OCI-LY1 (cell line): ENCODE results near the gene MCF2L.

ENCODE experiments used
- H2AFZ ChIP-seq: fragments of 200-600 bp; sonication (generic), shearing (Covaris generic); 2 replicates; pipeline ENCODE4 v1.6.0; 2014; ENCODE audit warnings: antibody characterized with exemption, mild to moderate bottlenecking, low read length
- H3F3A ChIP-seq: fragments of 200-600 bp; sonication (generic), shearing (Covaris generic); 2 replicates; pipeline ENCODE4 v1.6.0; 2014; ENCODE audit warnings: mild to moderate bottlenecking, antibody characterized with exemption, low read length, moderate library complexity; ENCODE audit not compliant: insufficient read depth
- H3K27ac ChIP-seq: fragments of 200-600 bp; sonication (generic); 2 replicates; pipeline ENCODE4 v1.5.1; 2014; ENCODE audit warnings: low read length, mixed run types, mild to moderate bottlenecking, low read depth; ENCODE audit not compliant: poor library complexity, severe bottlenecking
- H3K27me3 ChIP-seq: fragments of 200-600 bp; sonication (generic); 2 replicates; pipeline ENCODE4 v1.6.0; 2014; ENCODE audit warnings: antibody characterized with exemption, mild to moderate bottlenecking, low read length, moderate library complexity; ENCODE audit not compliant: insufficient read depth
- H3K36me3 ChIP-seq: fragments of 200-600 bp; sonication (generic); 2 replicates; pipeline ENCODE4 v1.6.1; 2014; ENCODE audit warnings: mild to moderate bottlenecking, antibody characterized with exemption, low read length, moderate library complexity, mixed read lengths; ENCODE audit not compliant: insufficient read depth
- H3K4me1 ChIP-seq: fragments of 200-600 bp; sonication (generic); 2 replicates; pipeline ENCODE4 v1.5.1; 2014; ENCODE audit warnings: mild to moderate bottlenecking, low read length, moderate library complexity; ENCODE audit not compliant: insufficient read depth, severe bottlenecking
- H3K4me2 ChIP-seq: fragments of 200-600 bp; sonication (generic), shearing (Covaris generic); 2 replicates; pipeline ENCODE4 v1.6.1; 2014; ENCODE audit warnings: low read length
- H3K4me3 ChIP-seq: fragments of 200-600 bp; sonication (generic); 2 replicates; pipeline ENCODE4 v1.5.1; 2014; ENCODE audit warnings: low read length, low read depth, mild to moderate bottlenecking, mixed read lengths; ENCODE audit not compliant: poor library complexity, severe bottlenecking
- H3K79me2 ChIP-seq: fragments of 200-600 bp; shearing (Covaris generic); 2 replicates; pipeline ENCODE4 v1.6.1; 2016; ENCODE audit warnings: mixed run types, low read length, mixed read lengths; ENCODE audit not compliant: insufficient read depth
- H3K9ac ChIP-seq: fragments of 200-600 bp; sonication (generic), shearing (Covaris generic); 2 replicates; pipeline ENCODE4 v1.6.1; 2014; ENCODE audit warnings: mild to moderate bottlenecking, low read length, mixed read lengths
- H3K9me2 ChIP-seq: fragments of 200-600 bp; sonication (generic), shearing (Covaris generic); 2 replicates; pipeline ENCODE4 v1.6.1; 2014; ENCODE audit warnings: low read depth, mild to moderate bottlenecking, low read length, mixed read lengths
- H3K9me3 ChIP-seq: fragments of 200-600 bp; shearing (Covaris generic); 2 replicates; pipeline ENCODE4 v1.6.1; 2014; ENCODE audit warnings: low read length, mixed read lengths
- H4K20me1 ChIP-seq: fragments of 200-600 bp; sonication (generic), shearing (Covaris generic); 2 replicates; pipeline ENCODE4 v1.6.0; 2016; ENCODE audit warnings: mild to moderate bottlenecking, low read length; ENCODE audit not compliant: insufficient read depth
- CTCF ChIP-seq: fragments of 200-600 bp; sonication (generic), shearing (Covaris generic); IDR thresholded peaks from 2 replicates; pipeline ENCODE4 v1.5.1; 2017; ENCODE audit warnings: mild to moderate bottlenecking, antibody characterized with exemption, low read length, moderate library complexity, mixed read lengths
- EZH2 ChIP-seq: fragments of 200-600 bp; sonication (generic), shearing (Covaris generic); IDR thresholded peaks from 2 replicates; pipeline ENCODE4 v1.8.0; 2017; ENCODE audit warnings: borderline replicate concordance, mixed run types, mild to moderate bottlenecking, antibody characterized with exemption, low read length, moderate library complexity, mixed read lengths

MCF2L gene

DNA sequence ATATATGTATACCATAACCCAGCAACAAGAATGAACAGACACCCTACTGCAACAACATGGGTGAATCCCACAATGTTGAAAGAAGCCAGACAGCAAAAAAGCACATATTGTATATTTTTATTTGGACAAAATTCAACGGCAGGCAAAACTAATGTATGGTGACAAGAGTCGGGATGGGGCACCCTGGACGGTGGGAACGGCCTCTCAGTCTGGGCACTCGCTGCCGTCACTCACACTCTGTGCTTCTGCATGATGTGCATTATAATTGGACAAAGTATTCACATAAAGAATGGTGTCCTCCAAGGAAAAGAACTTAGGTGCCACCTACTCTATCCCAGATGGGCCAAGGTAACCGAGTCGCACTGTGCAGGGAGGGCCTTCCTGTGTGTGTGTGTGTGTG, 71.0 kb downstream of the MCF2L start:
- H3K4me1 ChIP-seq: no peaks in the 10 kb centered on the region
- no peaks in the 10 kb centered on the region for H3K9me3 ChIP-seq
- H3K79me2 ChIP-seq: no peaks in the 10 kb centered on the region
- H2AFZ ChIP-seq: no peak overlapping the region
- no peak overlapping the region for H3K4me2 ChIP-seq
- H3K9ac ChIP-seq: no peak overlapping the region
- no peaks in the 10 kb centered on the region for H3K27me3 ChIP-seq
- no peak overlapping the region for H3K4me3 ChIP-seq
- no peaks in the 10 kb centered on the region for H3F3A ChIP-seq
- no peak overlapping the region for H3K27ac ChIP-seq
- H3K9me2 ChIP-seq: no peaks in the 10 kb centered on the region
- H4K20me1 ChIP-seq: no peaks in the 10 kb centered on the region
- no peaks in the 10 kb centered on the region for H3K36me3 ChIP-seq
- TF ChIP-seq CTCF (no peak), EZH2 (no peak)

DNA sequence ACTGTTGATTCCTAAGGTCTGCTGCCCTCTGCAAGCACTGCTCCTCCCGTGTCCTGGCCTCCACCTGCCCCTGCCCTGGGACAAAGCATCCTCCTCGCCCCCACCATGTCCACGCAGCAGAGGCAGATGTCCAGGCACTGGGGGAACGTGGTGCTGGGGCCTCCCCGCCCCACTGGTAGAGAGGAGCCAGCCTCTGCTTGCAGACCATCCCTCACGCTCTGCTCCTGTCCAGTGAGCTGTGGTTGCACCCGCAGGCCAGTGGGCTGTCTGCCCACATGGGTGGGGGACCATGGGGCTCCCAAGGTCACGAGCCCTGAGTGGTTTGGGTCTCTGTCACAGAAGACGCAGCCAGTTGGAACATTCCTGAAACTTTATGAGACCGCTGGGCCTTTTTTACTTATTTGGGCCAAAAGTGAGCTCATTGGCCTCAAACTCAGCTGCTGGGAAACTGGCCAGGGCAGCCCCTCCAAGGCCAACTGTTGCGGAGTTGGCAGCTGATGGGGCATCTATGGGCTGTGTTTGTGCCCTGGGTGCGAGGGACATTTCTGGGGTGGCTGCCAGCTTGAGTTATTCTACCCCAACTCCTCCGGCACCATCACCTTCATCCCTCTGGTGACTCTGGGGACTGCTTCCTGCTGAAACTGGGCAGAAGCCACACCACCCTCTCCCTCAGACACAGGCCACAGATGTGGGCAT, 71.7 kb downstream of the MCF2L start:
- Histone ChIP-seq H3K4me2 (no peak overlapping the region), H3K79me2 (no peaks in the 10 kb centered on the region), H3K36me3 (no peaks in the 10 kb centered on the region), H3K27ac (no peak overlapping the region), H3F3A (no peaks in the 10 kb centered on the region), H3K9me2 (no peaks in the 10 kb centered on the region), H3K9ac (no peak overlapping the region), H3K4me3 (no peak overlapping the region), H2AFZ (no peak overlapping the region), H4K20me1 (no peaks in the 10 kb centered on the region), H3K9me3 (no peaks in the 10 kb centered on the region), H3K27me3 (no peaks in the 10 kb centered on the region), H3K4me1 (no peaks in the 10 kb centered on the region)
- TF ChIP-seq EZH2 (no peak), CTCF (no peak)

DNA sequence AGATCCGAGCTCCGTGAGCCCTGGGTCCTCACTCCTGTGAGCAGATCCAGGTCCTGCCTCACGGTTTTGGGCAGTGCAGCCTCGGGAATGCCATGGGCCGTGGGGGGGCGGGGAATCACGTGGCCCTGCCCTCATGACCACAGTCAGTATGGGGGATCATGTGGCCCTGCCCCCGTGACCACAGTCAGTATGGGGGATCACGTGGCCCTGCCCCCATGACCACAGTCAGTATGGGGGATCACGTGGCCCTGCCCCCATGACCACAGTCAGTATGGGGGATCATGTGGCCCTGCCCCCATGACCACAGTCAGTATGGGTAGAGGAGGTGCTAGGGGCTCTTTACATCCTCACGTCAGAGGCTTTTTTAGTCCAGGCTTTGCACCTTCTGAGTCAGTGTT, 72.3 kb downstream of the MCF2L start:
- no peaks in the 10 kb centered on the region for H3K79me2 ChIP-seq
- no peaks in the 10 kb centered on the region for H3F3A ChIP-seq
- TF ChIP-seq EZH2: no peak
- no peak for TF ChIP-seq CTCF
- no peak overlapping the region for H3K4me2 ChIP-seq
- H3K9ac ChIP-seq: no peak overlapping the region
- no peaks in the 10 kb centered on the region for H3K4me1 ChIP-seq
- H3K36me3 ChIP-seq: no peaks in the 10 kb centered on the region
- H4K20me1 ChIP-seq: no peaks in the 10 kb centered on the region
- no peaks in the 10 kb centered on the region for H3K27me3 ChIP-seq
- H3K9me2 ChIP-seq: no peaks in the 10 kb centered on the region
- H3K27ac ChIP-seq: no peak overlapping the region
- H3K4me3 ChIP-seq: no peak overlapping the region
- no peaks in the 10 kb centered on the region for H3K9me3 ChIP-seq
- H2AFZ ChIP-seq: no peak overlapping the region
